ENCODE data around the gene SERGEF.

GRCh38 chr11:17767301-17767885, 245.5 kb downstream of the SERGEF start:
- TF ChIP-seq, protein P1, sequence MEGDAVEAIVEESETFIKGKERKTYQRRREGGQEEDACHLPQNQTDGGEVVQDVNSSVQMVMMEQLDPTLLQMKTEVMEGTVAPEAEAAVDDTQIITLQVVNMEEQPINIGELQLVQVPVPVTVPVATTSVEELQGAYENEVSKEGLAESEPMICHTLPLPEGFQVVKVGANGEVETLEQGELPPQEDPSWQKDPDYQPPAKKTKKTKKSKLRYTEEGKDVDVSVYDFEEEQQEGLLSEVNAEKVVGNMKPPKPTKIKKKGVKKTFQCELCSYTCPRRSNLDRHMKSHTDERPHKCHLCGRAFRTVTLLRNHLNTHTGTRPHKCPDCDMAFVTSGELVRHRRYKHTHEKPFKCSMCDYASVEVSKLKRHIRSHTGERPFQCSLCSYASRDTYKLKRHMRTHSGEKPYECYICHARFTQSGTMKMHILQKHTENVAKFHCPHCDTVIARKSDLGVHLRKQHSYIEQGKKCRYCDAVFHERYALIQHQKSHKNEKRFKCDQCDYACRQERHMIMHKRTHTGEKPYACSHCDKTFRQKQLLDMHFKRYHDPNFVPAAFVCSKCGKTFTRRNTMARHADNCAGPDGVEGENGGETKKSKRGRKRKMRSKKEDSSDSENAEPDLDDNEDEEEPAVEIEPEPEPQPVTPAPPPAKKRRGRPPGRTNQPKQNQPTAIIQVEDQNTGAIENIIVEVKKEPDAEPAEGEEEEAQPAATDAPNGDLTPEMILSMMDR (IDR thresholded peaks at IDR 0.05), result no peak
- TF ChIP-seq POLR2A (IDR thresholded peaks at IDR 0.05), result no peak

Measured in heart left ventricle (tissue), 13 donors.